OCI-LY1 (cell line): ENCODE results near the gene H1-8.

Experiments used
- H2AFZ ChIP-seq: fragments of 200-600 bp; sonication (generic), shearing (Covaris generic); 2 replicates; pipeline ENCODE4 v1.6.0; 2014; ENCODE audit warnings: antibody characterized with exemption, mild to moderate bottlenecking, low read length
- H3F3A ChIP-seq: fragments of 200-600 bp; sonication (generic), shearing (Covaris generic); 2 replicates; pipeline ENCODE4 v1.6.0; 2014; ENCODE audit warnings: mild to moderate bottlenecking, antibody characterized with exemption, low read length, moderate library complexity; ENCODE audit not compliant: insufficient read depth
- H3K27ac ChIP-seq: fragments of 200-600 bp; sonication (generic); 2 replicates; pipeline ENCODE4 v1.5.1; 2014; ENCODE audit warnings: low read length, mixed run types, mild to moderate bottlenecking, low read depth; ENCODE audit not compliant: poor library complexity, severe bottlenecking
- H3K27me3 ChIP-seq: fragments of 200-600 bp; sonication (generic); 2 replicates; pipeline ENCODE4 v1.6.0; 2014; ENCODE audit warnings: antibody characterized with exemption, mild to moderate bottlenecking, low read length, moderate library complexity; ENCODE audit not compliant: insufficient read depth
- H3K36me3 ChIP-seq: fragments of 200-600 bp; sonication (generic); 2 replicates; pipeline ENCODE4 v1.6.1; 2014; ENCODE audit warnings: mild to moderate bottlenecking, antibody characterized with exemption, low read length, moderate library complexity, mixed read lengths; ENCODE audit not compliant: insufficient read depth
- H3K4me1 ChIP-seq: fragments of 200-600 bp; sonication (generic); 2 replicates; pipeline ENCODE4 v1.5.1; 2014; ENCODE audit warnings: mild to moderate bottlenecking, low read length, moderate library complexity; ENCODE audit not compliant: insufficient read depth, severe bottlenecking
- H3K4me2 ChIP-seq: fragments of 200-600 bp; sonication (generic), shearing (Covaris generic); 2 replicates; pipeline ENCODE4 v1.6.1; 2014; ENCODE audit warnings: low read length
- H3K4me3 ChIP-seq: fragments of 200-600 bp; sonication (generic); 2 replicates; pipeline ENCODE4 v1.5.1; 2014; ENCODE audit warnings: low read length, low read depth, mild to moderate bottlenecking, mixed read lengths; ENCODE audit not compliant: poor library complexity, severe bottlenecking
- H3K79me2 ChIP-seq: fragments of 200-600 bp; shearing (Covaris generic); 2 replicates; pipeline ENCODE4 v1.6.1; 2016; ENCODE audit warnings: mixed run types, low read length, mixed read lengths; ENCODE audit not compliant: insufficient read depth
- H3K9ac ChIP-seq: fragments of 200-600 bp; sonication (generic), shearing (Covaris generic); 2 replicates; pipeline ENCODE4 v1.6.1; 2014; ENCODE audit warnings: mild to moderate bottlenecking, low read length, mixed read lengths
- H3K9me2 ChIP-seq: fragments of 200-600 bp; sonication (generic), shearing (Covaris generic); 2 replicates; pipeline ENCODE4 v1.6.1; 2014; ENCODE audit warnings: low read depth, mild to moderate bottlenecking, low read length, mixed read lengths
- H3K9me3 ChIP-seq: fragments of 200-600 bp; shearing (Covaris generic); 2 replicates; pipeline ENCODE4 v1.6.1; 2014; ENCODE audit warnings: low read length, mixed read lengths
- H4K20me1 ChIP-seq: fragments of 200-600 bp; sonication (generic), shearing (Covaris generic); 2 replicates; pipeline ENCODE4 v1.6.0; 2016; ENCODE audit warnings: mild to moderate bottlenecking, low read length; ENCODE audit not compliant: insufficient read depth
- CTCF ChIP-seq: fragments of 200-600 bp; sonication (generic), shearing (Covaris generic); IDR thresholded peaks from 2 replicates; pipeline ENCODE4 v1.5.1; 2017; ENCODE audit warnings: mild to moderate bottlenecking, antibody characterized with exemption, low read length, moderate library complexity, mixed read lengths
- EZH2 ChIP-seq: fragments of 200-600 bp; sonication (generic), shearing (Covaris generic); IDR thresholded peaks from 2 replicates; pipeline ENCODE4 v1.8.0; 2017; ENCODE audit warnings: borderline replicate concordance, mixed run types, mild to moderate bottlenecking, antibody characterized with exemption, low read length, moderate library complexity, mixed read lengths

The H1-8 gene

GRCh38 chr3:129577366-129577765 lies 34.4 kb downstream of the H1-8 start:
- Histone ChIP-seq H3K36me3 (no peaks in the 10 kb centered on the region), H3K4me2 (peak overlapping the region; percentile 50; the same call in 1 of the 2 replicates), H3K9me2 (no peaks in the 10 kb centered on the region), H3K9me3 (no peaks in the 10 kb centered on the region), H3K79me2 (no peaks in the 10 kb centered on the region), H4K20me1 (no peaks in the 10 kb centered on the region), H2AFZ (no peak overlapping the region), H3K9ac (peak overlapping the region; percentile 59), H3F3A (no peaks in the 10 kb centered on the region), H3K27me3 (no peaks in the 10 kb centered on the region), H3K4me3 (peak overlapping the region; percentile 15), H3K4me1 (peaks cover 41% of the 10 kb centered on the region), H3K27ac (peak overlapping the region; percentile 97)
- no peak for TF ChIP-seq EZH2
- no peak for TF ChIP-seq CTCF

GRCh38 chr3:129577925-129578786 lies 35.2 kb downstream of the H1-8 start:
- peak overlapping the region; percentile 50; the same call in 1 of the 2 replicates for H3K4me2 ChIP-seq
- H3K9me3 ChIP-seq, result no peaks in the 10 kb centered on the region
- H3K36me3 ChIP-seq, result no peaks in the 10 kb centered on the region
- TF ChIP-seq EZH2, result no peak
- no peak for TF ChIP-seq CTCF
- H3K4me1 ChIP-seq, result peaks cover 41% of the 10 kb centered on the region
- no peaks in the 10 kb centered on the region for H4K20me1 ChIP-seq
- no peaks in the 10 kb centered on the region for H3K79me2 ChIP-seq
- H2AFZ ChIP-seq, result no peak overlapping the region
- peak overlapping the region; percentile 15 for H3K4me3 ChIP-seq
- H3K9ac ChIP-seq, result peak overlapping the region; percentile 59; the same call in 1 of the 2 replicates
- H3K27ac ChIP-seq, result peak overlapping the region; percentile 97
- H3K9me2 ChIP-seq, result no peaks in the 10 kb centered on the region
- H3F3A ChIP-seq, result no peaks in the 10 kb centered on the region
- H3K27me3 ChIP-seq, result no peaks in the 10 kb centered on the region

- H2AFZ ChIP-seq, result no peak overlapping the region
- H3K9ac ChIP-seq, result no peak overlapping the region
- H3K27ac ChIP-seq, result no peak overlapping the region
- no peaks in the 10 kb centered on the region for H3K27me3 ChIP-seq
- H3K4me3 ChIP-seq, result no peak overlapping the region
- peaks cover 39% of the 10 kb centered on the region for H3K4me1 ChIP-seq
- H4K20me1 ChIP-seq, result no peaks in the 10 kb centered on the region
- no peak overlapping the region for H3K4me2 ChIP-seq
- H3K9me2 ChIP-seq, result no peaks in the 10 kb centered on the region
- H3K36me3 ChIP-seq, result no peaks in the 10 kb centered on the region
- TF ChIP-seq CTCF, result no peak
- TF ChIP-seq EZH2, result no peak
- H3K79me2 ChIP-seq, result no peaks in the 10 kb centered on the region
- H3K9me3 ChIP-seq, result no peaks in the 10 kb centered on the region
- no peaks in the 10 kb centered on the region for H3F3A ChIP-seq
Observed at GRCh38 chr3:129579991-129580390, 37.0 kb downstream of the H1-8 start.
